A673 (cell line): ENCODE data around the gene PKNOX2. TPM values are rescaled to one million over a fixed set of nuclear protein-coding genes. Genes with fewer than 3 reads are reported as not detected.

Experiments used
- BruUV-seq: library from RNA; stranded (reverse); fragments of 400-500 nt; replicated peaks from 2 replicates; lab custom pipeline; 2021; lab: Mats Ljungman, UMichigan
- CTCF ChIA-PET: fragments of 300-600 bp; sonication (Branson Sonifier 250); formaldehyde crosslinking; loops from one replicate; lab custom pipeline; 2022; ENCODE audit warnings: antibody characterized with exemption; lab: Charles Lee
- POLR2A ChIA-PET: fragments of 300-600 bp; sonication (Branson Sonifier 250); formaldehyde crosslinking; loops from one replicate; lab custom pipeline; 2022; ENCODE audit warnings: antibody characterized with exemption; ENCODE audit not compliant: low non-redundant PET; lab: Charles Lee
- DNase-seq: peaks from one replicate; pipeline ENCODE4 v3.0.0-alpha.2; 2015; ENCODE audit warnings: low spot score
- H3K27ac ChIP-seq: fragments of 200-600 bp; sonication (generic); 2 replicates; pipeline ENCODE4 v1.5.1; 2016; ENCODE audit warnings: mixed run types, low read depth, mild to moderate bottlenecking, mixed read lengths, antibody characterized with exemption, low read length; ENCODE audit not compliant: poor library complexity, severe bottlenecking
- H3K27me3 ChIP-seq: fragments of 200-600 bp; sonication (generic); replicated peaks from 2 replicates; pipeline ENCODE4 v1.6.1; 2017; ENCODE audit warnings: mixed run types, low read depth, mild to moderate bottlenecking, mixed read lengths, antibody characterized with exemption, low read length; ENCODE audit not compliant: insufficient read depth, poor library complexity
- H3K36me3 ChIP-seq: fragments of 200-600 bp; sonication (generic); 2 replicates; pipeline ENCODE4 v1.6.1; 2016; ENCODE audit warnings: mixed run types, mild to moderate bottlenecking, mixed read lengths, antibody characterized with exemption, low read length; ENCODE audit not compliant: insufficient read depth, poor library complexity, severe bottlenecking
- H3K4me1 ChIP-seq: fragments of 200-600 bp; sonication (generic); 2 replicates; pipeline ENCODE4 v1.6.1; 2017; ENCODE audit warnings: mixed run types, mild to moderate bottlenecking, mixed read lengths, antibody characterized with exemption, low read length; ENCODE audit not compliant: insufficient read depth, poor library complexity, severe bottlenecking
- H3K4me3 ChIP-seq: fragments of 200-600 bp; sonication (generic); 2 replicates; pipeline ENCODE4 v1.5.1; 2016; ENCODE audit warnings: low read depth, mixed run types, mild to moderate bottlenecking, mixed read lengths, low read length; ENCODE audit not compliant: poor library complexity, severe bottlenecking
- H3K9me3 ChIP-seq: fragments of 200-600 bp; sonication (generic); 2 replicates; pipeline ENCODE4 v1.6.1; 2016; ENCODE audit warnings: mixed run types, low read depth, mild to moderate bottlenecking, mixed read lengths, antibody characterized with exemption, low read length; ENCODE audit not compliant: poor library complexity, severe bottlenecking
- CTCF ChIP-seq: fragments of 300-800, 200-600 bp; sonication (generic); conservative IDR thresholded peaks from 2 replicates; pipeline ENCODE4 v1.5.1; 2017; ENCODE audit warnings: low read depth, mild to moderate bottlenecking, antibody characterized with exemption, low read length, moderate library complexity, mixed read lengths
- EZH2 ChIP-seq: fragments of 200-600 bp; sonication (generic); IDR thresholded peaks from 2 replicates; pipeline ENCODE4 v1.6.1; 2017; ENCODE audit warnings: borderline replicate concordance, low read depth, mild to moderate bottlenecking, mixed read lengths, antibody characterized with exemption, low read length; ENCODE audit not compliant: poor library complexity, severe bottlenecking
- intact Hi-C: fragments of 100-400 bp; cut with micrococcal nuclease; formaldehyde crosslinking; loops from one replicate; pipeline ENCODE4 v1.10.0; 2022; ENCODE audit not compliant: unreplicated experiment
- total RNA-seq: library from RNA; stranded (reverse); gene quantifications from 2 replicates; pipeline ENCODE4 v1.2.3, GENCODE V29; 2021

PKNOX2 gene
- total RNA-seq, 1 experiment from 2014 or later = 1.1 TPM

- peaks cover 14% of the 10 kb centered on the region for H3K27me3 ChIP-seq
- no peak overlapping the region for H3K27ac ChIP-seq
- no TSS peak for BruUV-seq
- ChIA-PET CTCF (no interaction called here), POLR2A (no interaction called here)
- no peak for TF ChIP-seq CTCF
- TF ChIP-seq EZH2 = no peak
- H3K36me3 ChIP-seq = no peaks in the 10 kb centered on the region
- no peak for DNase-seq
- intact Hi-C loops = no loop called here
- no peak overlapping the region for H3K4me3 ChIP-seq
- peaks cover 6% of the 10 kb centered on the region for H3K4me1 ChIP-seq
- no peaks in the 10 kb centered on the region for H3K9me3 ChIP-seq
Measured at GRCh38 chr11:125167954-125168835, 3.6 kb downstream of the PKNOX2 start.

DNA sequence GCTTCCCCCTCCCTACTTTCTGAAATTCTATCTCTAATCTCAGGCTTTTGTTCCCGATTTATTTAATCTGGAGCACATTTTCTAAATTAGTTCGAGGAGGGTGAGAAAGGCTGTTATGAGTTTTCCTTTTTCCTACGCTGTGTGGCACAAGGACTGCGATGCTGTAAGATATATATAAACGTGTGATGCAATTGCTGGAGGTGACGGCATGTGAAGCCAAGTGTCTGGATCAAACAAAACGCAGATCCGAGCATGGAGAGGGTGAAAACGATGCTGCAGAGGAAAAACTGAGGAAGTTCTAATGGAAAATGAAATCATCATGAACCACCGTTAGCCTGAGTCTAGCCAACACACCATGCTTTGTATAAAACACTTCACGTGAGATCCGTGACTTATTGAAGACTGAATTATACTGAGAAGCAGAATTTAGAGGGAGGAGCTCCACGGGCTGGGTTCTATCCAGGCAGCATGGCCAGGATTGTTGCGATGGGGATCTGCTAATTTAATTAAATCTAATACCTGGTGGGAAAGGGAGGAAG lies 4.4 kb downstream of the PKNOX2 start:
- Histone ChIP-seq H3K4me3 (no peak overlapping the region), H3K4me1 (peaks cover 6% of the 10 kb centered on the region), H3K9me3 (no peaks in the 10 kb centered on the region), H3K27me3 (peaks cover 14% of the 10 kb centered on the region), H3K36me3 (no peaks in the 10 kb centered on the region), H3K27ac (no peak overlapping the region)
- intact Hi-C loops = no loop called here
- no TSS peak for BruUV-seq
- ChIA-PET POLR2A (no interaction called here), CTCF (no interaction called here)
- DNase-seq = no peak
- TF ChIP-seq EZH2 (no peak), CTCF (no peak)

- H3K27ac ChIP-seq = peak overlapping the region; percentile 22
- DNase-seq = no peak
- intact Hi-C loops = no loop called here
- peaks cover 14% of the 10 kb centered on the region for H3K27me3 ChIP-seq
- H3K4me1 ChIP-seq = peaks cover 6% of the 10 kb centered on the region
- ChIA-PET POLR2A (no interaction called here), CTCF (no interaction called here)
- no peak overlapping the region for H3K4me3 ChIP-seq
- H3K9me3 ChIP-seq = no peaks in the 10 kb centered on the region
- no TSS peak for BruUV-seq
- no peaks in the 10 kb centered on the region for H3K36me3 ChIP-seq
- no peak for TF ChIP-seq CTCF
- TF ChIP-seq EZH2 = no peak
Measured at GRCh38 chr11:125170001-125170509, 5.5 kb downstream of the PKNOX2 start.
